ENCODE data around the gene ERMAP.
"Not testable (repeated sequence)": the region's sequence is repeated elsewhere in the genome, so short reads cannot be mapped to it uniquely, and the experiment has no call there.

ERMAP gene

GRCh38 chr1:42814815-42815214, 2.1 kb upstream of the ERMAP start:
- DNase-seq (ENCODE audit: low read depth) = not testable (repeated sequence)

GRCh38 chr1:42815941-42816584, 859 bp upstream of the ERMAP start:
- no peak for DNase-seq (ENCODE audit: low read depth)

- no peak for DNase-seq (ENCODE audit: low read depth)
These were observed 482 bp downstream of the ERMAP start for GRCh38 chr1:42817440-42817767.

GRCh38 chr1:42817976-42818375, 1.1 kb downstream of the ERMAP start:
- DNase-seq (ENCODE audit: low read depth) = no peak

- DNase-seq (ENCODE audit: low read depth) = no peak
These were observed 3.9 kb downstream of the ERMAP start for GRCh38 chr1:42820813-42821212.

GRCh38 chr1:42821690-42822089, 4.8 kb downstream of the ERMAP start:
- no peak for DNase-seq (ENCODE audit: low read depth)

GRCh38 chr1:42822800-42823392, 6.0 kb downstream of the ERMAP start:
- DNase-seq (ENCODE audit: low read depth) = no peak

- no peak for DNase-seq (ENCODE audit: low read depth)
These were observed 7.6 kb downstream of the ERMAP start for GRCh38 chr1:42824481-42825035.

- no peak for DNase-seq (ENCODE audit: low read depth)
These were observed 8.3 kb downstream of the ERMAP start for GRCh38 chr1:42825036-42825851.

GRCh38 chr1:42830631-42831030, 13.7 kb downstream of the ERMAP start:
- no peak for DNase-seq (ENCODE audit: low read depth)

- DNase-seq (ENCODE audit: low read depth) = no peak
These were observed 14.4 kb downstream of the ERMAP start for GRCh38 chr1:42831273-42831672.

- DNase-seq (ENCODE audit: low read depth) = no peak
These were observed 15.8 kb downstream of the ERMAP start for GRCh38 chr1:42832641-42833240.

- no peak for DNase-seq (ENCODE audit: low read depth)
These were observed 17.1 kb downstream of the ERMAP start for GRCh38 chr1:42833981-42834380.

GRCh38 chr1:42834803-42835202, 17.9 kb downstream of the ERMAP start:
- no peak for DNase-seq (ENCODE audit: low read depth)

- no peak for DNase-seq (ENCODE audit: low read depth)
These were observed 18.5 kb downstream of the ERMAP start for GRCh38 chr1:42835422-42835821.

GRCh38 chr1:42837709-42838108, 20.8 kb downstream of the ERMAP start:
- no peak for DNase-seq (ENCODE audit: low read depth)

- DNase-seq (ENCODE audit: low read depth) = no peak
These were observed 21.7 kb downstream of the ERMAP start for GRCh38 chr1:42838482-42839190.

GRCh38 chr1:42841010-42841409, 24.1 kb downstream of the ERMAP start:
- no peak for DNase-seq (ENCODE audit: low read depth)

GRCh38 chr1:42841440-42842147, 24.7 kb downstream of the ERMAP start:
- no peak for DNase-seq (ENCODE audit: low read depth)

GRCh38 chr1:42844592-42845140, 27.7 kb downstream of the ERMAP start:
- no peak for DNase-seq (ENCODE audit: low read depth)

GRCh38 chr1:42845193-42845592, 28.3 kb downstream of the ERMAP start:
- DNase-seq (ENCODE audit: low read depth) = no peak
